ENCODE data around the gene PNKD. TPM values are rescaled to one million over a fixed set of nuclear protein-coding genes. Genes with fewer than 3 reads are reported as not detected.

The PNKD gene
- total RNA-seq, 1 experiment from 2014 or later: 97.7 TPM

GRCh38 chr2:218235017-218235416 lies 35.3 kb upstream of the PNKD start:
- Histone ChIP-seq H3K4me1 (ENCODE audit: insufficient read depth, low read length) (peaks cover 11% of the 10 kb centered on the region), H3K79me2 (ENCODE audit: low read length) (peaks cover 10% of the 10 kb centered on the region; the same call in 1 of the 2 replicates), H3K9me3 (ENCODE audit: low read length) (no peaks in the 10 kb centered on the region), H3K36me3 (ENCODE audit: low read depth, low read length) (peaks cover 61% of the 10 kb centered on the region), H3K4me2 (ENCODE audit: low read length) (no peak overlapping the region), H4K20me1 (ENCODE audit: low read length) (no peaks in the 10 kb centered on the region), H2AFZ (ENCODE audit: low read length) (no peak overlapping the region), H3F3A (ENCODE audit: low read length, unreplicated experiment) (peaks cover under 1% of the 10 kb centered on the region), H3K27me3 (ENCODE audit: low read length) (no peaks in the 10 kb centered on the region), H3K9ac (ENCODE audit: low read length) (no peak overlapping the region), H3K27ac (ENCODE audit: low read length) (no peak overlapping the region), H3K9me2 (replicated peaks; ENCODE audit: low read length) (no peaks in the 10 kb centered on the region), H3K4me3 (ENCODE audit: low read length) (no peak overlapping the region)
- no TSS peak for BruUV-seq (replicated peaks)
- no peak for TF ChIP-seq EZH2 (IDR thresholded peaks at IDR 0.05; ENCODE audit: low read length, unreplicated experiment)
- TF ChIP-seq CTCF (conservative IDR thresholded peaks at IDR 0.05; ENCODE audit: low read depth, low read length): no peak
- no peak for TF ChIP-seq EZH2phosphoT487 (IDR thresholded peaks at IDR 0.05; ENCODE audit: borderline replicate concordance, low read length)
- ATAC-seq (no peak), DNase-seq (no peak)
- ChIA-PET POLR2A (ENCODE audit: unreplicated experiment) (no interaction called here), CTCF (no interaction called here)
- intact Hi-C loops (cut with micrococcal nuclease): no loop called here

GRCh38 chr2:218236829-218237228 lies 33.5 kb upstream of the PNKD start:
- H3K4me3 ChIP-seq (ENCODE audit: low read length): no peak overlapping the region
- no peak overlapping the region for H3K27ac ChIP-seq (ENCODE audit: low read length)
- no peaks in the 10 kb centered on the region for H3K27me3 ChIP-seq (ENCODE audit: low read length)
- H3K36me3 ChIP-seq (ENCODE audit: low read depth, low read length): peaks cover 55% of the 10 kb centered on the region
- H2AFZ ChIP-seq (ENCODE audit: low read length): no peak overlapping the region
- no peaks in the 10 kb centered on the region for H3K4me1 ChIP-seq (ENCODE audit: insufficient read depth, low read length)
- no peaks in the 10 kb centered on the region for H3K9me2 ChIP-seq (replicated peaks; ENCODE audit: low read length)
- DNase-seq (no peak), ATAC-seq (no peak)
- H3K79me2 ChIP-seq (ENCODE audit: low read length): no peaks in the 10 kb centered on the region
- H3F3A ChIP-seq (ENCODE audit: low read length, unreplicated experiment): no peaks in the 10 kb centered on the region
- no peak overlapping the region for H3K9ac ChIP-seq (ENCODE audit: low read length)
- intact Hi-C loops (cut with micrococcal nuclease): no loop called here
- H3K9me3 ChIP-seq (ENCODE audit: low read length): no peaks in the 10 kb centered on the region
- POLR2A ChIA-PET (ENCODE audit: unreplicated experiment): interaction anchor here (0.6 kb wide), 1 partner anchor 17 kb away, joined by 18 read pairs; no protein-coding TSS in a partner anchor
- no peak overlapping the region for H3K4me2 ChIP-seq (ENCODE audit: low read length)
- no TSS peak for BruUV-seq (replicated peaks)
- no peak for TF ChIP-seq EZH2 (IDR thresholded peaks at IDR 0.05; ENCODE audit: low read length, unreplicated experiment)
- TF ChIP-seq CTCF (conservative IDR thresholded peaks at IDR 0.05; ENCODE audit: low read depth, low read length): no peak
- no peak for TF ChIP-seq EZH2phosphoT487 (IDR thresholded peaks at IDR 0.05; ENCODE audit: borderline replicate concordance, low read length)
- no peaks in the 10 kb centered on the region for H4K20me1 ChIP-seq (ENCODE audit: low read length)
- CTCF ChIA-PET: no interaction called here

GRCh38 chr2:218238887-218239286 lies 31.4 kb upstream of the PNKD start:
- no peaks in the 10 kb centered on the region for H3K9me2 ChIP-seq (replicated peaks; ENCODE audit: low read length)
- ATAC-seq (no peak), DNase-seq (no peak)
- no peak overlapping the region for H3K4me2 ChIP-seq (ENCODE audit: low read length)
- H3K4me3 ChIP-seq (ENCODE audit: low read length): no peak overlapping the region
- no peaks in the 10 kb centered on the region for H3K79me2 ChIP-seq (ENCODE audit: low read length)
- H3K9ac ChIP-seq (ENCODE audit: low read length): no peak overlapping the region
- H2AFZ ChIP-seq (ENCODE audit: low read length): no peak overlapping the region
- no peaks in the 10 kb centered on the region for H3F3A ChIP-seq (ENCODE audit: low read length, unreplicated experiment)
- H3K4me1 ChIP-seq (ENCODE audit: insufficient read depth, low read length): no peaks in the 10 kb centered on the region
- ChIA-PET POLR2A (ENCODE audit: unreplicated experiment) (no interaction called here), CTCF (no interaction called here)
- H3K36me3 ChIP-seq (ENCODE audit: low read depth, low read length): peaks cover 62% of the 10 kb centered on the region
- H3K27me3 ChIP-seq (ENCODE audit: low read length): no peaks in the 10 kb centered on the region
- H4K20me1 ChIP-seq (ENCODE audit: low read length): no peaks in the 10 kb centered on the region
- intact Hi-C loops (cut with micrococcal nuclease): no loop called here
- no peaks in the 10 kb centered on the region for H3K9me3 ChIP-seq (ENCODE audit: low read length)
- no peak for TF ChIP-seq EZH2phosphoT487 (IDR thresholded peaks at IDR 0.05; ENCODE audit: borderline replicate concordance, low read length)
- no peak for TF ChIP-seq EZH2 (IDR thresholded peaks at IDR 0.05; ENCODE audit: low read length, unreplicated experiment)
- H3K27ac ChIP-seq (ENCODE audit: low read length): no peak overlapping the region
- no TSS peak for BruUV-seq (replicated peaks)
